Measurements from ENCODE around the gene BIK. TPM values are rescaled to one million over a fixed set of nuclear protein-coding genes. Genes with fewer than 3 reads are reported as not detected.
"Not testable (repeated sequence)": the region's sequence is repeated elsewhere in the genome, so short reads cannot be mapped to it uniquely, and the experiment has no call there.

BIK gene
- total RNA-seq, 1 donor from 2014 or later, result 2.5 TPM

GRCh38 chr22:43129426-43130425 is 19.2 kb downstream of the BIK start:
- peaks cover 20% of the 10 kb centered on the region for H3K36me3 Mint-ChIP-seq (ENCODE audit: low read depth)
- H3K4me3 Mint-ChIP-seq (ENCODE audit: low read depth), result no peak overlapping the region
- intact Hi-C loops (cut with micrococcal nuclease), result no loop called here
- H3K27me3 Mint-ChIP-seq (ENCODE audit: low read depth), result no peaks in the 10 kb centered on the region
- H3K27ac Mint-ChIP-seq, result no peak overlapping the region
- no peaks in the 10 kb centered on the region for H3K9me3 Mint-ChIP-seq
- no peak for DNase-seq (ENCODE audit: low spot score)
- no peaks in the 10 kb centered on the region for H3K4me1 Mint-ChIP-seq (ENCODE audit: low read depth)

- H3K9me3 Mint-ChIP-seq, result no peaks in the 10 kb centered on the region
- no peak overlapping the region for H3K4me3 Mint-ChIP-seq (ENCODE audit: low read depth)
- intact Hi-C loops (cut with micrococcal nuclease), result no loop called here
- H3K27me3 Mint-ChIP-seq (ENCODE audit: low read depth), result no peaks in the 10 kb centered on the region
- H3K27ac Mint-ChIP-seq, result no peak overlapping the region
- no peaks in the 10 kb centered on the region for H3K4me1 Mint-ChIP-seq (ENCODE audit: low read depth)
- DNase-seq (ENCODE audit: low spot score), result no peak
- H3K36me3 Mint-ChIP-seq (ENCODE audit: low read depth), result peaks cover 37% of the 10 kb centered on the region
Measured at GRCh38 chr22:43131773-43132501, 21.4 kb downstream of the BIK start.

GRCh38 chr22:43133401-43133800 is 22.9 kb downstream of the BIK start:
- Mint-ChIP-seq H3K27ac (no peak overlapping the region), H3K27me3 (ENCODE audit: low read depth) (no peaks in the 10 kb centered on the region), H3K9me3 (no peaks in the 10 kb centered on the region), H3K36me3 (ENCODE audit: low read depth) (peaks cover 46% of the 10 kb centered on the region), H3K4me1 (ENCODE audit: low read depth) (no peaks in the 10 kb centered on the region), H3K4me3 (ENCODE audit: low read depth) (no peak overlapping the region)
- intact Hi-C loops (cut with micrococcal nuclease), result no loop called here
- no peak for DNase-seq (ENCODE audit: low spot score)

DNA sequence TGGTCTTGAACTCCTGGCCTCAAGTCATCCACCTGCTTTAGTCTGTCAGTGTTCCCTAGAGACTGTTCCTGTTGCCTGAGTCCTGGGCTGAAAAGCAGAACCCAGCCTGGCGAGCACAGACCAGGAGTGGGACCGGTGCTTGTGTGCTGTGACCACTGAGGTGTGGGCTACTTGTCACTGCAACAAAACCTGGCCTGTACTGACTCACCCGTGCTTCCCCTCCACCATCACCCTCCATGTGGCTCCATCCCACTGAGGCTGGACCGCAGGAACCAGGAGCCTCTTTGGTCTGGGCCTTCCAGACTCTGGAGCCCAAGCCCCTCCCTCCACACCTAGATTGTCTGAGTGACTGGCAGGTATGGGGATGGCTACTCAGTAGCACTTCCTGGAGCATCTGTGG is 24.0 kb downstream of the BIK start:
- H3K36me3 Mint-ChIP-seq (ENCODE audit: low read depth), result peaks cover 51% of the 10 kb centered on the region
- no peak overlapping the region for H3K27ac Mint-ChIP-seq
- no peak for DNase-seq (ENCODE audit: low spot score)
- no peak overlapping the region for H3K4me3 Mint-ChIP-seq (ENCODE audit: low read depth)
- no peaks in the 10 kb centered on the region for H3K9me3 Mint-ChIP-seq
- no peaks in the 10 kb centered on the region for H3K4me1 Mint-ChIP-seq (ENCODE audit: low read depth)
- H3K27me3 Mint-ChIP-seq (ENCODE audit: low read depth), result no peaks in the 10 kb centered on the region
- intact Hi-C loops (cut with micrococcal nuclease), result no loop called here

- H3K27ac Mint-ChIP-seq, result no peak overlapping the region
- H3K9me3 Mint-ChIP-seq, result no peaks in the 10 kb centered on the region
- H3K27me3 Mint-ChIP-seq (ENCODE audit: low read depth), result no peaks in the 10 kb centered on the region
- no peak overlapping the region for H3K4me3 Mint-ChIP-seq (ENCODE audit: low read depth)
- DNase-seq (ENCODE audit: low spot score), result no peak
- peaks cover 58% of the 10 kb centered on the region for H3K36me3 Mint-ChIP-seq (ENCODE audit: low read depth)
- intact Hi-C loops (cut with micrococcal nuclease), result loop anchor here (5.0 kb wide), 1 partner anchor 43 kb away; no protein-coding TSS in a partner anchor
- no peaks in the 10 kb centered on the region for H3K4me1 Mint-ChIP-seq (ENCODE audit: low read depth)
Measured at GRCh38 chr22:43135565-43135964, 25.0 kb downstream of the BIK start.

DNA sequence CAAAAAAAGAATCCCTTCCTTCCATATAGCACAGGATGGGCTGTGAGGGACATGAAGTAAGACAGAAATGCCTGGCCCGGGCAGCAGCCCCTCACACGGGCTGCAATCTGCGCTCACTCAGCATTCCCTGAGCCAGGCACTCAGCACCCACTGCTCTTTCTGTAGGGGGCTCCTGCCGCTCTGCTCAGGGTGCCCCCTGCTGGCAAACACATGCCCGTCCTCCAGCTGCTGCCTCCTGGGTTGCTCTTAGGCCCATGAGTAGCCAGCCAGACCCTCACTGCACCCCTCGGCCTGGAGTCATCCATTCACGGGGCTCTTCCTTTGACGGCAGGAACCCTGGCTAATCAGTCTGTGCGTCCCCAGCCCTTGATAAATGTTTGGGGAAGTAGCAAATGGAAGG is 25.7 kb downstream of the BIK start:
- H3K4me3 Mint-ChIP-seq (ENCODE audit: low read depth), result no peak overlapping the region

DNA sequence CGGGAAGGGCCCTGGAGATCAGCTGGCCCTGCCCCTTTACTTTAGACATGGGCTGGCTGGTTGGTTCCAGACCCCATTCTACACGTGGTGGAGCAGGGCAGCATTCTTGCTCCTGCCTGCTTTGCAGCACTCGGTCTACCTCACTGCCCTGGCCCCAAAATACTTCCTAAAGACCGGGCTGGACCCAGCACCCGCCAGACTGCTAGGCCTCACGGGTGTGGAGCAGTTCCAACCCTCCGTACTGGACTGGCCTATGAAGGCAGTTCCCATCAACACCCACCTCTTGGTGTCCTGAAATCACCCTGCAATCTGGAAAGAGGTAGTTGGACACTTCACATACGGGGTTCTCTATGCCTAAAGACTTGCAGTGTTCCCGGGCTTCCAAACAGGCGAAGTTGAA is 26.3 kb downstream of the BIK start:
- no peaks in the 10 kb centered on the region for H3K9me3 Mint-ChIP-seq
- no peak overlapping the region for H3K4me3 Mint-ChIP-seq (ENCODE audit: low read depth)
- peaks cover 2% of the 10 kb centered on the region for H3K4me1 Mint-ChIP-seq (ENCODE audit: low read depth)
- no peak for DNase-seq (ENCODE audit: low spot score)
- no peaks in the 10 kb centered on the region for H3K27me3 Mint-ChIP-seq (ENCODE audit: low read depth)
- H3K27ac Mint-ChIP-seq, result no peak overlapping the region
- H3K36me3 Mint-ChIP-seq (ENCODE audit: low read depth), result peaks cover 64% of the 10 kb centered on the region
- intact Hi-C loops (cut with micrococcal nuclease), result loop anchor here (5.0 kb wide), 1 partner anchor 44 kb away; no protein-coding TSS in a partner anchor

More for the DNA sequence above, 25.7 kb downstream of the BIK start:
- no peaks in the 10 kb centered on the region for H3K9me3 Mint-ChIP-seq
- no peak overlapping the region for H3K27ac Mint-ChIP-seq
- no peaks in the 10 kb centered on the region for H3K4me1 Mint-ChIP-seq (ENCODE audit: low read depth)
- intact Hi-C loops (cut with micrococcal nuclease), result loop anchor here (5.0 kb wide), 1 partner anchor 44 kb away; no protein-coding TSS in a partner anchor
- H3K36me3 Mint-ChIP-seq (ENCODE audit: low read depth), result peaks cover 64% of the 10 kb centered on the region
- no peak for DNase-seq (ENCODE audit: low spot score)
- H3K27me3 Mint-ChIP-seq (ENCODE audit: low read depth), result no peaks in the 10 kb centered on the region

DNA sequence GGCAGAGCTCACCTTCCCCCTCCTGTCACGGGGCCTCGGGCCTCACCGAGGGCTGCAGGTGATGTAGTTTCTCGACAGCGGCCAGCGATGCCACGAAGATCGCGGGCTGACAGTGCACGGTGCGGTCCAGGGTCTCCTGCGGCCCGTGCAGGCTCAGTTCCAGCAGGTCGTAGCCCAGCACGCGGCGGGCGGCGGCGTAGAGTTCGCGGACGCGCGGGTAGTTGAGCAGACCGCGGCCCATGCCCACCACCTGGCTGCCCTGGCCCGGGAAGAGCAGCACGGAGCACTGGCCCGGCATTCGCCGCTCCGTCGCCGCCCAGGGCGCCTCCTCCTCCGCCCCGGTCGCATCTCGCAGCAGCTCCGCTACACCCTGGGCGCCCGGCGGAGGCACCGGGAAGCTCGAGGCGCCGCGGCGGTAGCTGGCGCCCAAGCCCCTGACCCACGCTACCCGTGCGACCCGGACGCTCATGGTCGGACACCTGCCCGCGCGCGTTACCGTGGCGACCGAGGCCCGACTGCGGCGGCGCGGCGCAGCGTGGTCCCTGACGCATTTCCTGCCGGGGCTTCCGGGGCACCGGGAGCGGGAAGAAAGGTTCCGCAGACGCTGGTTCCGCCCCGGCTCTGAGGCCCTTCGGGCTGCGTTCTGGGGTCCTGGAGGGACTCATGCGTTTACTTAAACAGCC is 32.5 kb downstream of the BIK start, which contains the start of gene MCAT:
Gene MCAT (minus strand): TSS at position 519 of the 683 bp plus-strand sequence. CDS start 50 bp downstream, at position 469.
- Mint-ChIP-seq H3K27ac (peak within 1 kb of the TSS; percentile 90), H3K4me3 (ENCODE audit: low read depth) (peak within 1 kb of the TSS; percentile 88), H3K27me3 (ENCODE audit: low read depth) (no peaks in the 10 kb centered on the region), H3K9me3 (no peaks in the 10 kb centered on the region), H3K4me1 (ENCODE audit: low read depth) (peaks cover 21% of the 10 kb centered on the region), H3K36me3 (ENCODE audit: low read depth) (peaks cover 21% of the 10 kb centered on the region)
- DNase-seq (ENCODE audit: low spot score), result peak; percentile 83
- intact Hi-C loops (cut with micrococcal nuclease), result no loop called here

- no peak for DNase-seq (ENCODE audit: low spot score)
- Mint-ChIP-seq H3K4me3 (ENCODE audit: low read depth) (no peak overlapping the region), H3K36me3 (ENCODE audit: low read depth) (peaks cover 11% of the 10 kb centered on the region), H3K9me3 (no peaks in the 10 kb centered on the region), H3K27me3 (ENCODE audit: low read depth) (no peaks in the 10 kb centered on the region), H3K27ac (no peak overlapping the region), H3K4me1 (ENCODE audit: low read depth) (peaks cover 28% of the 10 kb centered on the region)
- intact Hi-C loops (cut with micrococcal nuclease), result no loop called here
Measured at GRCh38 chr22:43144949-43145348, 34.4 kb downstream of the BIK start.

DNA sequence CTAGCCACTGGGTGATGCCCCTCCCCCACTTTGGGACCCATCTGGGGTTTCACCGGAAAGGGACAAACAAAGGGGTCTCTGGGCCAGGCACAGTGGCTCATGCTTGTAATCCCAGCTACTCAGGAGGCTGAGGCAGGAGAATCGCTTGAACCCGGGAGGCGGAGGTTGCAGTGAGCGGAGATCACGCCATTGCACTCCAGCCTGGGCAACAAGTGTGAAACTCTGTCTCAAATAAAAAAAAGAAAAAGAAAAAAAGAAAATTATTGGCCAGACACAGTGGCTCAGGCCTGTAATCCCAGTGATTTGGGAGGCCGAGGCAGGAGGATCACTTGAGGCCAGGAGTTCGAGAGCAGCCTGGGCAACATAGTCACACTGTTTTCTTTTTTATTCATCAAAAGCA is 34.8 kb downstream of the BIK start:
- H3K27ac Mint-ChIP-seq; intact Hi-C loops (cut with micrococcal nuclease); DNase-seq (ENCODE audit: low spot score); H3K4me3 Mint-ChIP-seq (ENCODE audit: low read depth); H3K9me3 Mint-ChIP-seq; H3K27me3 Mint-ChIP-seq (ENCODE audit: low read depth); H3K36me3 Mint-ChIP-seq (ENCODE audit: low read depth): not testable (repeated sequence)
- H3K4me1 Mint-ChIP-seq (ENCODE audit: low read depth), result peaks cover 28% of the 10 kb centered on the region

DNA sequence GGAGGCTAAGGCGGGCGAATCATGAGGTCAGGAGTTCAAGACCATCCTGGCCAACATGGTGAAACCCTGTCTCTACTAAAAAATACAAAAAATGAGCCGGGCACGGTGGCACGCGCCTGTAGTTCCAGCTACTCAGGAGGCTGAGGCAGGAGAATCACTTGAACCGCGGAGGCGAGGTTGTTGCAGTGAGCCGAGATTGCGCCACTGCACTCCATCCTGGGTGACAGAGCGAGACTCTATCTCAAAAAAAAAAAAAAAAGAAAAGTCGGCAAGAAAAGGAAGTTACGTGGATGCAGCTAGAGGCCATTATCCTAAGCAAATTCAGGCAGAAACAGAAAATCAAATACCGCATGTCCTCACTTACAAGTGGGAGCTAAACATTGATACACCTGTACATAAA is 35.8 kb downstream of the BIK start:
- H3K27me3 Mint-ChIP-seq (ENCODE audit: low read depth); H3K9me3 Mint-ChIP-seq; H3K36me3 Mint-ChIP-seq (ENCODE audit: low read depth); H3K27ac Mint-ChIP-seq; intact Hi-C loops (cut with micrococcal nuclease); H3K4me3 Mint-ChIP-seq (ENCODE audit: low read depth); DNase-seq (ENCODE audit: low spot score): not testable (repeated sequence)
- H3K4me1 Mint-ChIP-seq (ENCODE audit: low read depth), result peaks cover 35% of the 10 kb centered on the region

- peaks cover 30% of the 10 kb centered on the region for H3K4me1 Mint-ChIP-seq (ENCODE audit: low read depth)
- H3K27ac Mint-ChIP-seq, result peak overlapping the region; percentile 36
- no peak for DNase-seq (ENCODE audit: low spot score)
- H3K36me3 Mint-ChIP-seq (ENCODE audit: low read depth), result peaks cover 2% of the 10 kb centered on the region
- H3K27me3 Mint-ChIP-seq (ENCODE audit: low read depth), result no peaks in the 10 kb centered on the region
- intact Hi-C loops (cut with micrococcal nuclease), result no loop called here
- H3K4me3 Mint-ChIP-seq (ENCODE audit: low read depth), result peak overlapping the region; percentile 67
- H3K9me3 Mint-ChIP-seq, result no peaks in the 10 kb centered on the region
Measured at GRCh38 chr22:43147821-43148220, 37.3 kb downstream of the BIK start.

Data from activated T-helper 2 cell treated with anti-CD3 and anti-CD28 coated beads, Interferon-gamma antibody, Interleukin-2, Interleukin-4, amounts not matched to agents 10 μg/mL and 5 μg/mL and 100 μg/mL, durations not matched to agents 14 hours and 24 hours and 36 hours (primary cell).